Measurements from ENCODE around the gene FTHL17. TPM values are rescaled to one million over a fixed set of nuclear protein-coding genes. Genes with fewer than 3 reads are reported as not detected.

FTHL17 gene
- total RNA-seq (2022; extraction: Qiagen RNA extraction): not detected in 5 replicates

GRCh38 chrX:31071725-31072124 lies at the start of gene FTHL17:
Gene FTHL17 (minus strand): TSS chrX:31072041. CDS start chrX:31071953, 88 bp downstream.

Other genes starting within 250 kb of the FTHL17 start
- gene TAB3, start 182.8 kb downstream of the FTHL17 start, total RNA-seq (2022; extraction: Qiagen RNA extraction): 6.5 to 11.6 TPM (median 11.0 TPM) in 5 replicates